GM13976 (cell line): ENCODE measurements around the gene OXCT1.

Source experiments
- DNase-seq: peaks from one replicate; pipeline ENCODE4 v3.0.0; 2012; ENCODE audit warnings: low spot score
- CTCF ChIP-seq: IDR thresholded peaks from 2 replicates; pipeline ENCODE4 v1.5.1; 2012; ENCODE audit warnings: borderline replicate concordance, mild to moderate bottlenecking; ENCODE audit not compliant: insufficient read depth; ENCODE audit errors: extremely low read depth, missing control alignments, control extremely low read depth
- in situ Hi-C: fragments of 300-500 bp; cut with MboI; formaldehyde crosslinking; loops from one replicate; pipeline ENCODE4 v1.12.0; 2022; ENCODE audit warnings: low sequenced_read_pairs, mixed read lengths, inconsistent platforms; ENCODE audit not compliant: unreplicated experiment

OXCT1 gene

GRCh38 chr5:41763081-41763480 is 107.1 kb downstream of the OXCT1 start:
- in situ Hi-C loops: no loop called here
- TF ChIP-seq CTCF: no peak
- DNase-seq: no peak

- no peak for DNase-seq
- in situ Hi-C loops: no loop called here
- TF ChIP-seq CTCF: no peak
Measured at GRCh38 chr5:41762426-41762825, 107.8 kb downstream of the OXCT1 start.

DNA sequence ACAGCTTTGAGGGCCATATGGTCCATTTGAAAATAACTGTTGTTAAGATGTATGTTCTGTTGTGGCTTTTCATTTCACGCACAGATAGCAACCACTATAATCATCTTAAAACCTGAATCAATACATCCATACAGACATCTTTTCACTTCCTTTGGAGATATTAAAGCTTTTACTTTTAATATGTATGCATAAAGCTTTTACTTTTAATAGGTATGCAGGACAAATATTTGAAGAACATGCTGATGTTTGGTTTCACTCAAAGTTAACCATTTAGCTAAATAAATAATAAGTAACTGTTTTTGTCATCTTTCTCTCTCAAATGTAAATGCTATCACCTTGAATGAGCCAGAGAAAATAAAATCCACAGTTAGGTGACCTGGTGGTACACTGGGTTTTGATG is 108.6 kb downstream of the OXCT1 start:
- in situ Hi-C loops: no loop called here
- DNase-seq: no peak
- TF ChIP-seq CTCF: no peak

- TF ChIP-seq CTCF: no peak
- in situ Hi-C loops: no loop called here
- DNase-seq: no peak
Measured at GRCh38 chr5:41755705-41756104, 114.5 kb downstream of the OXCT1 start.

GRCh38 chr5:41754857-41755256 is 115.4 kb downstream of the OXCT1 start:
- no peak for DNase-seq

GRCh38 chr5:41751867-41752266 is 118.4 kb downstream of the OXCT1 start:
- DNase-seq: no peak
- in situ Hi-C loops: no loop called here

More at GRCh38 chr5:41754857-41755256, 115.4 kb downstream of the OXCT1 start:
- no peak for TF ChIP-seq CTCF
- in situ Hi-C loops: no loop called here

More at GRCh38 chr5:41751867-41752266, 118.4 kb downstream of the OXCT1 start:
- no peak for TF ChIP-seq CTCF
